Left ventricle myocardium inferior (tissue), 1 donor: ENCODE data around the gene KHDC4. TPM values are rescaled to one million over a fixed set of nuclear protein-coding genes. Genes with fewer than 3 reads are reported as not detected.
"Not testable (repeated sequence)": the region's sequence is repeated elsewhere in the genome, so short reads cannot be mapped to it uniquely, and the experiment has no call there.

Experiments
- DNase-seq: peaks from one replicate; pipeline ENCODE4 v3.0.0-alpha.2; 2020
- H3K27ac ChIP-seq: fragments of 200-600 bp; replicated peaks from 2 replicates; pipeline ENCODE4 v1.8.0; 2021
- H3K27me3 ChIP-seq: fragments of 200-600 bp; 2 replicates; pipeline ENCODE4 v1.8.0; 2021; ENCODE audit warnings: low read depth
- H3K36me3 ChIP-seq: fragments of 200-600 bp; 2 replicates; pipeline ENCODE4 v1.8.0; 2021
- H3K4me1 ChIP-seq: fragments of 200-600 bp; 2 replicates; pipeline ENCODE4 v1.8.0; 2021
- H3K4me3 ChIP-seq: fragments of 200-600 bp; 2 replicates; pipeline ENCODE4 v1.8.0; 2021; ENCODE audit warnings: mild to moderate bottlenecking, moderate library complexity
- H3K9me3 ChIP-seq: fragments of 200-600 bp; replicated peaks from 2 replicates; pipeline ENCODE4 v1.8.0; 2021
- CTCF ChIP-seq: fragments of 200-600 bp; IDR thresholded peaks from 2 replicates; pipeline ENCODE4 v1.8.0; 2021; ENCODE audit warnings: antibody characterized with exemption, mild to moderate bottlenecking, borderline replicate concordance
- intact Hi-C: fragments of 100-400 bp; cut with micrococcal nuclease; formaldehyde crosslinking; loops from one replicate; pipeline ENCODE4 v1.11.0; 2022
- total RNA-seq: library from RNA; stranded (reverse); fragmentation: NEBNext Ultra II Directional; extraction: Animal tissue kit (Norgen Biotek cat#: 25700); gene quantifications from one replicate; pipeline ENCODE4 v1.2.1, GENCODE V29; 2021
- donor health status: DM: no; HTN: yes; CAD: no; lungs with severe emphysema.

Gene KHDC4
- total RNA-seq, 1 donor from 2014 or later = 21.2 TPM

- no peak for DNase-seq
- no peak for TF ChIP-seq CTCF
- Histone ChIP-seq H3K4me3 (peak overlapping the region; percentile 94), H3K4me1 (peaks cover 60% of the 10 kb centered on the region), H3K9me3 (no peaks in the 10 kb centered on the region), H3K27ac (no peak overlapping the region), H3K27me3 (no peaks in the 10 kb centered on the region), H3K36me3 (peaks cover 64% of the 10 kb centered on the region)
- intact Hi-C loops = no loop called here
Observed at GRCh38 chr1:155931332-155932038, 2.7 kb downstream of the KHDC4 start.

- H3K9me3 ChIP-seq, DNase-seq, H3K27me3 ChIP-seq, H3K27ac ChIP-seq, intact Hi-C loops: not testable (repeated sequence)
- H3K4me3 ChIP-seq = peak overlapping the region; percentile 94
- H3K4me1 ChIP-seq = peaks cover 60% of the 10 kb centered on the region
- peaks cover 71% of the 10 kb centered on the region for H3K36me3 ChIP-seq
Observed at GRCh38 chr1:155930725-155931124, 3.5 kb downstream of the KHDC4 start.

GRCh38 chr1:155929057-155929456 is 5.2 kb downstream of the KHDC4 start:
- peaks cover 86% of the 10 kb centered on the region for H3K36me3 ChIP-seq
- no peak for TF ChIP-seq CTCF
- no peak overlapping the region for H3K4me3 ChIP-seq
- DNase-seq = no peak
- no peaks in the 10 kb centered on the region for H3K27me3 ChIP-seq
- H3K9me3 ChIP-seq = no peaks in the 10 kb centered on the region
- H3K27ac ChIP-seq = no peak overlapping the region
- intact Hi-C loops = no loop called here
- H3K4me1 ChIP-seq = peaks cover 49% of the 10 kb centered on the region

GRCh38 chr1:155925506-155925905 is 8.7 kb downstream of the KHDC4 start:
- TF ChIP-seq CTCF = no peak
- no peak overlapping the region for H3K4me3 ChIP-seq
- no peak overlapping the region for H3K27ac ChIP-seq
- H3K27me3 ChIP-seq = no peaks in the 10 kb centered on the region
- H3K4me1 ChIP-seq = peaks cover 13% of the 10 kb centered on the region
- no peak for DNase-seq
- H3K9me3 ChIP-seq = no peaks in the 10 kb centered on the region
- intact Hi-C loops = no loop called here
- peaks cover 97% of the 10 kb centered on the region for H3K36me3 ChIP-seq

- intact Hi-C loops = no loop called here
- Histone ChIP-seq H3K4me3 (no peak overlapping the region), H3K9me3 (no peaks in the 10 kb centered on the region), H3K36me3 (peaks cover 97% of the 10 kb centered on the region), H3K27me3 (no peaks in the 10 kb centered on the region), H3K4me1 (no peaks in the 10 kb centered on the region), H3K27ac (no peak overlapping the region)
- no peak for DNase-seq
- TF ChIP-seq CTCF = no peak
Observed at GRCh38 chr1:155920717-155921116, 13.5 kb downstream of the KHDC4 start.

GRCh38 chr1:155919801-155920200 is 14.4 kb downstream of the KHDC4 start:
- Histone ChIP-seq H3K4me1 (peaks cover 7% of the 10 kb centered on the region), H3K36me3 (peaks cover 99% of the 10 kb centered on the region), H3K9me3 (no peaks in the 10 kb centered on the region), H3K27me3 (no peaks in the 10 kb centered on the region), H3K4me3 (no peak overlapping the region), H3K27ac (no peak overlapping the region)
- no peak for DNase-seq
- no peak for TF ChIP-seq CTCF
- intact Hi-C loops = no loop called here
